Caco-2 (cell line): Measurements from ENCODE around the gene ARHGEF7. TPM values are rescaled to one million over a fixed set of nuclear protein-coding genes. Genes with fewer than 3 reads are reported as not detected.

Experiments
- BruUV-seq: library from RNA; stranded (reverse); fragments of 400-500 nt; replicated peaks from 2 replicates; lab custom pipeline; 2021; lab: Mats Ljungman, UMichigan
- CTCF ChIA-PET: fragments of 300-600 bp; sonication (Branson Sonifier 250); formaldehyde crosslinking; loops from one replicate; lab custom pipeline; 2022; ENCODE audit warnings: antibody characterized with exemption; lab: Charles Lee
- POLR2A ChIA-PET: fragments of 300-600 bp; sonication (Branson Sonifier 250); formaldehyde crosslinking; loops from one replicate; lab custom pipeline; 2022; ENCODE audit warnings: antibody characterized with exemption; lab: Charles Lee
- DNase-seq, 2 experiments: peaks; one replicate each; pipeline versions ENCODE4 v3.0.0 to v3.0.0-alpha.2; 2020 to 2022
- H3K27me3 ChIP-seq: replicated peaks from 2 replicates; pipeline ENCODE4 v1.6.0; 2011; ENCODE audit warnings: low read length; ENCODE audit not compliant: control insufficient read depth, insufficient read depth
- H3K36me3 ChIP-seq: 2 replicates; pipeline ENCODE4 v1.5.1; 2011; ENCODE audit warnings: low read length; ENCODE audit not compliant: control insufficient read depth, insufficient read depth
- H3K4me1 ChIP-seq: fragments of 250-450 bp; sonication (Bioruptor Pico); 2 replicates; pipeline ENCODE4 v1.5.1; 2020; ENCODE audit warnings: mild to moderate bottlenecking
- H3K4me3 ChIP-seq: 2 replicates; pipeline ENCODE4 v1.5.1; 2011; ENCODE audit warnings: low read depth, mild to moderate bottlenecking, control low read depth, low read length
- H3K9me3 ChIP-seq: fragments of 250-450 bp; sonication (Bioruptor Pico); 2 replicates; pipeline ENCODE4 v1.5.1; 2020; ENCODE audit warnings: mild to moderate bottlenecking, moderate library complexity
- H3K27ac Mint-ChIP-seq: one replicate; pipeline ENCODE4 v1.8.0; 2022; ENCODE audit warnings: mixed read lengths; ENCODE audit not compliant: unreplicated experiment
- H3K27me3 Mint-ChIP-seq: one replicate; pipeline ENCODE4 v1.8.0; 2022; ENCODE audit warnings: mixed read lengths; ENCODE audit not compliant: insufficient read depth, unreplicated experiment
- H3K36me3 Mint-ChIP-seq: one replicate; pipeline ENCODE4 v1.8.0; 2022; ENCODE audit warnings: mild to moderate bottlenecking, mixed read lengths; ENCODE audit not compliant: insufficient read depth, unreplicated experiment
- H3K4me1 Mint-ChIP-seq: one replicate; pipeline ENCODE4 v1.8.0; 2022; ENCODE audit warnings: low read depth, mixed read lengths; ENCODE audit not compliant: unreplicated experiment
- H3K4me3 Mint-ChIP-seq: one replicate; pipeline ENCODE4 v1.8.0; 2022; ENCODE audit warnings: mild to moderate bottlenecking, moderate library complexity, mixed read lengths; ENCODE audit not compliant: unreplicated experiment
- H3K9me3 Mint-ChIP-seq: one replicate; pipeline ENCODE4 v1.8.0; 2022; ENCODE audit warnings: mixed read lengths; ENCODE audit not compliant: unreplicated experiment
- CTCF ChIP-seq, 2 experiments: fragments of 200-600 bp in 1 of 2; IDR thresholded peaks; 1 replicate in 1 of 2; 2 replicates in 1 of 2; pipeline versions ENCODE4 v1.5.1 to v1.8.0; 2011 to 2022; ENCODE audit warnings: antibody characterized with exemption in 1 of 2, control low read depth in 1 of 2, inconsistent platforms in 1 of 2, low read depth in 1 of 2, low read length in 1 of 2, mild to moderate bottlenecking in 1 of 2, moderate library complexity in 1 of 2; ENCODE audit not compliant: insufficient read depth in 1 of 2, severe bottlenecking in 1 of 2, unreplicated experiment in 1 of 2
- intact Hi-C: fragments of 100-400 bp; cut with micrococcal nuclease; formaldehyde crosslinking; loops from one replicate; pipeline ENCODE4 v1.10.0; 2022; ENCODE audit not compliant: unreplicated experiment
- total RNA-seq: library from RNA; stranded (reverse); gene quantifications from 2 replicates; pipeline ENCODE4 v1.2.3, GENCODE V29; 2022

Gene ARHGEF7
- total RNA-seq, 1 experiment from 2014 or later, result 60.5 TPM

- no peak for DNase-seq
- no TSS peak for BruUV-seq
- intact Hi-C loops, result no loop called here
- Histone ChIP-seq H3K9me3 (0 out of 2 replicates have a peak, but pooled peaks cover 2% of the 10 kb centered on the region), H3K36me3 (no peaks in the 10 kb centered on the region), H3K4me1 (no peaks in the 10 kb centered on the region), H3K27me3 (no peaks in the 10 kb centered on the region), H3K4me3 (no peak overlapping the region)
- ChIA-PET POLR2A (no interaction called here), CTCF (no interaction called here)
- peaks cover 4% of the 10 kb centered on the region for H3K36me3 Mint-ChIP-seq
- H3K4me3 Mint-ChIP-seq, result no peak overlapping the region
- peaks cover 27% of the 10 kb centered on the region for H3K27me3 Mint-ChIP-seq
- no peaks in the 10 kb centered on the region for H3K9me3 Mint-ChIP-seq
- TF ChIP-seq CTCF (IDR thresholded peaks at IDR 0.05; ENCODE audit: insufficient read depth in 1 of 2, low read depth in 1 of 2, low read length in 1 of 2, severe bottlenecking in 1 of 2, unreplicated experiment in 1 of 2), result no peak
- no peak overlapping the region for H3K27ac Mint-ChIP-seq
- H3K4me1 Mint-ChIP-seq, result no peaks in the 10 kb centered on the region
These were observed 212.0 kb downstream of the ARHGEF7 start for GRCh38 chr13:111326981-111327642.

DNA sequence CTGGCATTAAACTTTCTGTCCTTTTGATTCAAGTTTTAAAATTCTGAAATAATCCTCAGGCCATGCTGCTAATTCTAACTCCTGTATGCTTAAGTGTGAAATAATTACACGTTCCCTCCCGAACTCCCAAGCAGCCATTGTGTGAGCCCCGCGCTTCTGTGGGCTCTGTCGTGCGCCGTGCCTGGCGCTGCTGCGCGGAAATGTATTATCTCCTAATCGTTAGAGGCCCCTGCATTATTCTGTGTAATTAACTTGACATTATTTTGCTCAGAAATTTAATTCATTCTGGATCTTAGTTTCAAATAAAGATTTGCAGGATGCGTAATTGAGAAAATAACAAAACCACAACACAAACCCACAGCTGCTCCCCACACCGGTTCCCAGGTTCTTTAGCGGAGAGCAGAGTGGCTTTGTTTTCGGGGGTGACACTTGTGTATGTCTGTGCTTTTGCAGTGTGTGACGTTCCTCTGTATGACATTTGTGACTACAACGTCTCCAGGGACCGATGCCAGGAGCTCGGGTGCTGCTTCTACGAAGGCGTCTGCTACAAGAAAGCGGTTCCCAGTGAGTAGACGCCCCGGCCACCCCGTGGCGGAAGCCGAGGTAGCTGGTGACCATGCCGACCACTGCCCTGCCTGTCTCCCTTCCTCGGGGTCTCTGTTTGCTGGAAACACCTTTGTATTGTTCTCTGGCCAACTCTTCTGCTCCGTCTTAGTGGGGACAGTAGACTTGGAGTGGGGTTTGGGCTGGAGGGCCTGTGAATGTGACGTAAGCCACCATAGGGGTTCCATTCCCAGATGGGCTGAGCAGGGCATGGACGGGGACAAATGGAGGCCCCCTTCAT is 212.8 kb downstream of the ARHGEF7 start:
- H3K9me3 ChIP-seq, result 0 out of 2 replicates have a peak, but pooled peaks cover 6% of the 10 kb centered on the region
- no peaks in the 10 kb centered on the region for H3K36me3 Mint-ChIP-seq
- no peak overlapping the region for H3K4me3 ChIP-seq
- H3K27me3 Mint-ChIP-seq, result peaks cover 28% of the 10 kb centered on the region
- DNase-seq, result no peak
- ChIA-PET CTCF (no interaction called here), POLR2A (no interaction called here)
- no peak overlapping the region for H3K4me3 Mint-ChIP-seq
- intact Hi-C loops, result no loop called here
- no peaks in the 10 kb centered on the region for H3K36me3 ChIP-seq
- no TSS peak for BruUV-seq
- H3K27me3 ChIP-seq, result no peaks in the 10 kb centered on the region
- H3K4me1 Mint-ChIP-seq, result no peaks in the 10 kb centered on the region
- H3K9me3 Mint-ChIP-seq, result no peaks in the 10 kb centered on the region
- no peaks in the 10 kb centered on the region for H3K4me1 ChIP-seq
- no peak for TF ChIP-seq CTCF (IDR thresholded peaks at IDR 0.05; ENCODE audit: insufficient read depth in 1 of 2, low read depth in 1 of 2, low read length in 1 of 2, severe bottlenecking in 1 of 2, unreplicated experiment in 1 of 2)
- H3K27ac Mint-ChIP-seq, result no peak overlapping the region

- H3K4me1 Mint-ChIP-seq, result no peaks in the 10 kb centered on the region
- Histone ChIP-seq H3K27me3 (no peaks in the 10 kb centered on the region), H3K36me3 (no peaks in the 10 kb centered on the region), H3K9me3 (0 out of 2 replicates have a peak, but pooled peaks cover 7% of the 10 kb centered on the region), H3K4me3 (no peak overlapping the region), H3K4me1 (no peaks in the 10 kb centered on the region)
- H3K4me3 Mint-ChIP-seq, result no peak overlapping the region
- no peaks in the 10 kb centered on the region for H3K9me3 Mint-ChIP-seq
- BruUV-seq, result no TSS peak
- no peak overlapping the region for H3K27ac Mint-ChIP-seq
- H3K36me3 Mint-ChIP-seq, result no peaks in the 10 kb centered on the region
- POLR2A ChIA-PET, result no interaction called here
- intact Hi-C loops, result no loop called here
- DNase-seq, result no peak
- no peak for TF ChIP-seq CTCF (IDR thresholded peaks at IDR 0.05; ENCODE audit: insufficient read depth in 1 of 2, low read depth in 1 of 2, low read length in 1 of 2, severe bottlenecking in 1 of 2, unreplicated experiment in 1 of 2)
- CTCF ChIA-PET, result no interaction called here
- H3K27me3 Mint-ChIP-seq, result peaks cover 33% of the 10 kb centered on the region
These were observed 213.7 kb downstream of the ARHGEF7 start for GRCh38 chr13:111328574-111329410.
